Endothelial cell of umbilical vein (primary cell): Measurements from ENCODE around the gene NRDC. TPM values are rescaled to one million over a fixed set of nuclear protein-coding genes. Genes with fewer than 3 reads are reported as not detected.

Source experiments
- BruUV-seq: library from RNA; stranded (reverse); fragments of 400-500 nt; replicated peaks from 2 replicates; lab custom pipeline; 2021; lab: Mats Ljungman, UMichigan
- CTCF ChIA-PET: fragments of 300-600, 350-600 bp; sonication (Branson Sonifier 250); formaldehyde crosslinking; loops from one replicate; lab custom pipeline; 2021; ENCODE audit warnings: antibody characterized with exemption, inconsistent platforms; lab: Charles Lee
- POLR2A ChIA-PET: fragments of 300-600, 350-600 bp; sonication (Branson Sonifier 250); formaldehyde crosslinking; loops from one replicate; lab custom pipeline; 2021; ENCODE audit warnings: antibody characterized with exemption, inconsistent platforms; lab: Charles Lee
- DNase-seq: peaks from one replicate; pipeline ENCODE4 v3.0.0-alpha.2; 2011; ENCODE audit warnings: low read depth, low spot score
- FAIRE-seq: peaks from 2 replicates; lab custom pipeline; 2011; peaks lifted over from hg19 to GRCh38; lab: Jason Lieb, UNC
- H2AFZ ChIP-seq: 2 replicates; pipeline ENCODE4 v1.6.0; 2012; ENCODE audit warnings: low read depth, low read length, control low read depth, inconsistent platforms
- H3K27ac ChIP-seq: 2 replicates; pipeline ENCODE4 v1.5.1; 2011; ENCODE audit warnings: low read depth, mild to moderate bottlenecking, control low read depth, low read length, moderate library complexity; ENCODE audit not compliant: insufficient read depth
- H3K27me3 ChIP-seq, 2 experiments: 2 replicates each; pipeline versions ENCODE4 v1.6.0 to v1.6.1; 2011; ENCODE audit warnings: low read length in 2 of 2, mixed read lengths in 1 of 2; ENCODE audit not compliant: control insufficient read depth in 2 of 2, insufficient read depth in 2 of 2
- H3K36me3 ChIP-seq, 2 experiments: 2 replicates in 1 of 2; 3 replicates in 1 of 2; pipeline ENCODE4 v1.5.1; 2011; ENCODE audit warnings: low read length in 2 of 2, mild to moderate bottlenecking in 1 of 2, moderate library complexity in 1 of 2; ENCODE audit not compliant: control insufficient read depth in 2 of 2, insufficient read depth in 2 of 2; ENCODE audit errors: extremely low read depth in 1 of 2
- H3K4me1 ChIP-seq: 3 replicates; pipeline ENCODE4 v1.5.1; 2011; ENCODE audit warnings: mild to moderate bottlenecking, low read length; ENCODE audit not compliant: control insufficient read depth, insufficient read depth; ENCODE audit errors: extremely low read depth
- H3K4me2 ChIP-seq: 2 replicates; pipeline ENCODE4 v1.6.1; 2011; ENCODE audit warnings: low read length, control low read depth, mixed read lengths; ENCODE audit not compliant: insufficient read depth
- H3K4me3 ChIP-seq, 3 experiments: fragments of 200-600 bp in 1 of 3; sonication (generic), shearing (Covaris generic) in 1 of 3; replicated peaks in 1 of 3; 2 replicates each; pipeline ENCODE4 v1.5.1; 2011 to 2016; ENCODE audit warnings: control low read depth in 3 of 3, low read length in 3 of 3, mild to moderate bottlenecking in 2 of 3, inconsistent platforms in 1 of 3, low read depth in 1 of 3, moderate library complexity in 1 of 3; ENCODE audit not compliant: insufficient read depth in 1 of 3
- H3K79me2 ChIP-seq: 2 replicates; pipeline ENCODE4 v1.6.0; 2012; ENCODE audit warnings: low read length, inconsistent platforms; ENCODE audit not compliant: control insufficient read depth, insufficient read depth
- H3K9ac ChIP-seq: replicated peaks from 2 replicates; pipeline ENCODE3; 2011; ENCODE audit warnings: low read length, control low read depth; ENCODE audit not compliant: insufficient read depth; ENCODE audit errors: extremely low read depth
- H3K9me1 ChIP-seq: replicated peaks from 3 replicates; pipeline ENCODE4 v1.6.0; 2011; ENCODE audit warnings: mild to moderate bottlenecking, low read length; ENCODE audit not compliant: control insufficient read depth, insufficient read depth; ENCODE audit errors: extremely low read depth
- H3K9me3 ChIP-seq: replicated peaks from 2 replicates; pipeline ENCODE4 v1.5.1; 2012; ENCODE audit warnings: low read length, inconsistent platforms; ENCODE audit not compliant: control insufficient read depth, insufficient read depth
- H4K20me1 ChIP-seq: replicated peaks from 2 replicates; pipeline ENCODE3; 2011; ENCODE audit warnings: mild to moderate bottlenecking, low read length; ENCODE audit not compliant: control insufficient read depth, insufficient read depth; ENCODE audit errors: extremely low read depth
- EZH2 ChIP-seq: IDR thresholded peaks from 2 replicates; pipeline ENCODE4 v1.6.1; 2012; ENCODE audit warnings: borderline replicate concordance, low read depth, mild to moderate bottlenecking, moderate library complexity, low read length, inconsistent platforms; ENCODE audit not compliant: severe bottlenecking
- FOS ChIP-seq: IDR thresholded peaks from 2 replicates; pipeline ENCODE4 v1.6.1; 2011; ENCODE audit warnings: mild to moderate bottlenecking, low read length, moderate library complexity, borderline replicate concordance; ENCODE audit not compliant: insufficient read depth
- GATA2 ChIP-seq: IDR thresholded peaks from 2 replicates; pipeline ENCODE4 v1.7.0; 2011; ENCODE audit warnings: low read depth, mild to moderate bottlenecking, moderate library complexity, mixed read lengths, low read length; ENCODE audit not compliant: insufficient read length, insufficient read depth
- JUN ChIP-seq: IDR thresholded peaks from 2 replicates; pipeline ENCODE4 v1.6.1; 2011; ENCODE audit warnings: borderline replicate concordance, low read depth; ENCODE audit not compliant: insufficient read length, insufficient read depth
- MYC ChIP-seq: IDR thresholded peaks from one replicate; pipeline ENCODE4 v1.6.1; 2011; ENCODE audit warnings: mild to moderate bottlenecking, low read depth, low read length
- POLR2A ChIP-seq: IDR thresholded peaks from 2 replicates; pipeline ENCODE4 v1.6.1; 2012; ENCODE audit warnings: low read depth, mild to moderate bottlenecking, control low read depth, low read length
- POLR2AphosphoS5 ChIP-seq: IDR thresholded peaks from 2 replicates; pipeline ENCODE4 v1.6.1; 2012; ENCODE audit warnings: low read depth, mild to moderate bottlenecking, control low read depth, low read length, moderate library complexity; ENCODE audit not compliant: insufficient read depth
- dilution Hi-C: fragments of 300-500 bp; cut with MboI; formaldehyde crosslinking; loops from one replicate; pipeline ENCODE4 v1.15.0; 2019; ENCODE audit warnings: low sequenced_read_pairs; ENCODE audit not compliant: extremely low pct_ligation_motif_present
- intact Hi-C: fragments of 100-400 bp; cut with micrococcal nuclease; formaldehyde crosslinking; loops from one replicate; pipeline ENCODE4 v1.10.0; 2022
- polyA plus RNA-seq, 4 experiments: library from polyadenylated mRNA; depleted of rRNA in 3 of 4; stranded (reverse) in 3 of 4; unstranded in 1 of 4; fragments of >200 nt; gene quantifications; 2 replicates each; pipeline versions ENCODE4 v1.2.1 to v1.2.3, GENCODE V29; 2011 to 2012; ENCODE audit warnings: missing spikeins in 1 of 4
- total RNA-seq: library from RNA; stranded (reverse); gene quantifications from 2 replicates; pipeline ENCODE4 v1.2.3, GENCODE V29; 2021
- TF ChIP-seq, protein P1 (sequence below), 2 donors: IDR thresholded peaks; 1 replicate in 1 of 2; 2 replicates in 1 of 2; pipeline ENCODE4 v1.5.1; 2011; ENCODE audit warnings: low read length in 2 of 2, mild to moderate bottlenecking in 2 of 2, moderate library complexity in 2 of 2, control low read depth in 1 of 2, inconsistent platforms in 1 of 2, low read depth in 1 of 2; ENCODE audit not compliant: insufficient read depth in 1 of 2; ENCODE audit errors: extremely low read depth in 1 of 2
- TF ChIP-seq, protein P2 (sequence below): IDR thresholded peaks from 2 replicates; pipeline ENCODE4 v1.6.1; 2011; ENCODE audit not compliant: insufficient read depth, insufficient read length

Gene NRDC
- total and polyA plus RNA-seq, 2 donors (not counting 3 experiments of a cell fraction or from before 2014, with no cell fraction given): 41.8 to 146 TPM

DNA sequence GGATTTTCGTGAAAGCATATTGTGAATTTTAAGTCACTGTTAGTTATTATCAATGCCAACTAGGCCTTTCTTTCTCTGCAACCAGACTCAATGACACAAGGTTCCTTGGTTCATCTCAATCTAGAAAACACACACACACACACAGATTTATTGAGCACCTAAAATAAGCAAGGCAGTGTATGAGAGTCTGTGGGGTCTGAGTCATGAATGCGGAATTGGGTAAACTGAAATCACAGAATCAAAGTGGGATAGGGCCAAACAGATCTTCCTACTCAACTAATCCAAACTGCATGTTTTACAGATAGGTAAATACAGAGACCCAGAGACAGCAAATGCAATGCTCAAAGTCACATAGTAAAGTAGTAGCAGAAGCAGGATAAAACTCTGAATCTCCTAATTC lies 48.5 kb upstream of the NRDC start:
- CTCF ChIA-PET: interaction anchor here (1.1 to 4.6 kb wide), 3 partner anchors 30 to 61 kb away, joined by 3 to 66 read pairs (median 3); no protein-coding TSS in a partner anchor
- Histone ChIP-seq H3K4me3 (no peak overlapping the region), H3K27ac (no peak overlapping the region), H3K27me3 (no peaks in the 10 kb centered on the region), H3K9ac (no peak overlapping the region), H3K36me3 (no peaks in the 10 kb centered on the region), H4K20me1 (no peaks in the 10 kb centered on the region), H3K79me2 (no peaks in the 10 kb centered on the region), H2AFZ (no peak overlapping the region), H3K4me1 (no peaks in the 10 kb centered on the region), H3K9me3 (no peaks in the 10 kb centered on the region), H3K4me2 (no peak overlapping the region), H3K9me1 (no peaks in the 10 kb centered on the region)
- no peak for FAIRE-seq
- no peak for TF ChIP-seq EZH2
- no peak for TF ChIP-seq POLR2A
- no peak for TF ChIP-seq GATA2
- TF ChIP-seq, protein P1, sequence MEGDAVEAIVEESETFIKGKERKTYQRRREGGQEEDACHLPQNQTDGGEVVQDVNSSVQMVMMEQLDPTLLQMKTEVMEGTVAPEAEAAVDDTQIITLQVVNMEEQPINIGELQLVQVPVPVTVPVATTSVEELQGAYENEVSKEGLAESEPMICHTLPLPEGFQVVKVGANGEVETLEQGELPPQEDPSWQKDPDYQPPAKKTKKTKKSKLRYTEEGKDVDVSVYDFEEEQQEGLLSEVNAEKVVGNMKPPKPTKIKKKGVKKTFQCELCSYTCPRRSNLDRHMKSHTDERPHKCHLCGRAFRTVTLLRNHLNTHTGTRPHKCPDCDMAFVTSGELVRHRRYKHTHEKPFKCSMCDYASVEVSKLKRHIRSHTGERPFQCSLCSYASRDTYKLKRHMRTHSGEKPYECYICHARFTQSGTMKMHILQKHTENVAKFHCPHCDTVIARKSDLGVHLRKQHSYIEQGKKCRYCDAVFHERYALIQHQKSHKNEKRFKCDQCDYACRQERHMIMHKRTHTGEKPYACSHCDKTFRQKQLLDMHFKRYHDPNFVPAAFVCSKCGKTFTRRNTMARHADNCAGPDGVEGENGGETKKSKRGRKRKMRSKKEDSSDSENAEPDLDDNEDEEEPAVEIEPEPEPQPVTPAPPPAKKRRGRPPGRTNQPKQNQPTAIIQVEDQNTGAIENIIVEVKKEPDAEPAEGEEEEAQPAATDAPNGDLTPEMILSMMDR (IDR thresholded peaks at IDR 0.05; ENCODE audit: extremely low read depth in 1 of 2, insufficient read depth in 1 of 2, low read depth in 1 of 2, low read length in 2 of 2): no peak
- no peak for TF ChIP-seq FOS
- no peak for TF ChIP-seq POLR2AphosphoS5
- TF ChIP-seq, protein P2, sequence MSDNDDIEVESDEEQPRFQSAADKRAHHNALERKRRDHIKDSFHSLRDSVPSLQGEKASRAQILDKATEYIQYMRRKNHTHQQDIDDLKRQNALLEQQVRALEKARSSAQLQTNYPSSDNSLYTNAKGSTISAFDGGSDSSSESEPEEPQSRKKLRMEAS: no peak
- TF ChIP-seq MYC: no peak
- TF ChIP-seq JUN: no peak
- dilution Hi-C loops (no loop called here), intact Hi-C loops (no loop called here)
- DNase-seq: no peak
- BruUV-seq: no TSS peak
- POLR2A ChIA-PET: no interaction called here
